ENCODE results near the gene DHX35. TPM values are rescaled to one million over a fixed set of nuclear protein-coding genes. Genes with fewer than 3 reads are reported as not detected.

Gene DHX35
- total RNA-seq, 1 experiment from 2014 or later, result 15.9 TPM

GRCh38 chr20:39052676-39053075 lies 90.5 kb downstream of the DHX35 start:
- H3K27ac ChIP-seq (ENCODE audit: low read depth, low read length, poor library complexity, severe bottlenecking), result no peak overlapping the region
- TF ChIP-seq CTCF (conservative IDR thresholded peaks at IDR 0.05; ENCODE audit: low read depth, low read length) (no peak), EZH2 (IDR thresholded peaks at IDR 0.05; ENCODE audit: borderline replicate concordance, low read depth, low read length, poor library complexity, severe bottlenecking) (no peak)
- BruUV-seq (replicated peaks), result no TSS peak
- no peak for DNase-seq (ENCODE audit: low spot score)
- no peaks in the 10 kb centered on the region for H3K9me3 ChIP-seq (ENCODE audit: low read depth, low read length, poor library complexity, severe bottlenecking)
- H3K4me1 ChIP-seq (ENCODE audit: insufficient read depth, low read length, poor library complexity, severe bottlenecking), result no peaks in the 10 kb centered on the region
- peaks cover 7% of the 10 kb centered on the region for H3K27me3 ChIP-seq (replicated peaks; ENCODE audit: insufficient read depth, low read depth, low read length, poor library complexity)
- ChIA-PET POLR2A (ENCODE audit: low non-redundant PET) (no interaction called here), CTCF (no interaction called here)
- H3K36me3 ChIP-seq (ENCODE audit: insufficient read depth, low read length, poor library complexity, severe bottlenecking), result no peaks in the 10 kb centered on the region
- no peak overlapping the region for H3K4me3 ChIP-seq (ENCODE audit: low read depth, low read length, poor library complexity, severe bottlenecking)
- intact Hi-C loops (cut with micrococcal nuclease; ENCODE audit: unreplicated experiment), result no loop called here

- ChIA-PET CTCF (no interaction called here), POLR2A (ENCODE audit: low non-redundant PET) (no interaction called here)
- no peaks in the 10 kb centered on the region for H3K4me1 ChIP-seq (ENCODE audit: insufficient read depth, low read length, poor library complexity, severe bottlenecking)
- intact Hi-C loops (cut with micrococcal nuclease; ENCODE audit: unreplicated experiment), result no loop called here
- no TSS peak for BruUV-seq (replicated peaks)
- no peak for DNase-seq (ENCODE audit: low spot score)
- H3K4me3 ChIP-seq (ENCODE audit: low read depth, low read length, poor library complexity, severe bottlenecking), result no peak overlapping the region
- H3K27ac ChIP-seq (ENCODE audit: low read depth, low read length, poor library complexity, severe bottlenecking), result no peak overlapping the region
- H3K27me3 ChIP-seq (replicated peaks; ENCODE audit: insufficient read depth, low read depth, low read length, poor library complexity), result peaks cover 11% of the 10 kb centered on the region
- no peaks in the 10 kb centered on the region for H3K9me3 ChIP-seq (ENCODE audit: low read depth, low read length, poor library complexity, severe bottlenecking)
- TF ChIP-seq EZH2 (IDR thresholded peaks at IDR 0.05; ENCODE audit: borderline replicate concordance, low read depth, low read length, poor library complexity, severe bottlenecking) (no peak), CTCF (conservative IDR thresholded peaks at IDR 0.05; ENCODE audit: low read depth, low read length) (no peak)
- H3K36me3 ChIP-seq (ENCODE audit: insufficient read depth, low read length, poor library complexity, severe bottlenecking), result no peaks in the 10 kb centered on the region
These were observed 95.0 kb downstream of the DHX35 start for GRCh38 chr20:39057143-39057542.

- H3K36me3 ChIP-seq (ENCODE audit: insufficient read depth, low read length, poor library complexity, severe bottlenecking), result no peaks in the 10 kb centered on the region
- H3K27ac ChIP-seq (ENCODE audit: low read depth, low read length, poor library complexity, severe bottlenecking), result no peak overlapping the region
- no peaks in the 10 kb centered on the region for H3K9me3 ChIP-seq (ENCODE audit: low read depth, low read length, poor library complexity, severe bottlenecking)
- peaks cover 11% of the 10 kb centered on the region for H3K27me3 ChIP-seq (replicated peaks; ENCODE audit: insufficient read depth, low read depth, low read length, poor library complexity)
- ChIA-PET CTCF (no interaction called here), POLR2A (ENCODE audit: low non-redundant PET) (no interaction called here)
- DNase-seq (ENCODE audit: low spot score), result no peak
- no peak overlapping the region for H3K4me3 ChIP-seq (ENCODE audit: low read depth, low read length, poor library complexity, severe bottlenecking)
- TF ChIP-seq CTCF (conservative IDR thresholded peaks at IDR 0.05; ENCODE audit: low read depth, low read length), result no peak
- TF ChIP-seq EZH2 (IDR thresholded peaks at IDR 0.05; ENCODE audit: borderline replicate concordance, low read depth, low read length, poor library complexity, severe bottlenecking), result no peak
- H3K4me1 ChIP-seq (ENCODE audit: insufficient read depth, low read length, poor library complexity, severe bottlenecking), result no peaks in the 10 kb centered on the region
- BruUV-seq (replicated peaks), result no TSS peak
- intact Hi-C loops (cut with micrococcal nuclease; ENCODE audit: unreplicated experiment), result no loop called here
These were observed 95.8 kb downstream of the DHX35 start for GRCh38 chr20:39057911-39058310.

Measured in A673 (cell line).